ENCODE data around the gene BCR.

The BCR gene

DNA sequence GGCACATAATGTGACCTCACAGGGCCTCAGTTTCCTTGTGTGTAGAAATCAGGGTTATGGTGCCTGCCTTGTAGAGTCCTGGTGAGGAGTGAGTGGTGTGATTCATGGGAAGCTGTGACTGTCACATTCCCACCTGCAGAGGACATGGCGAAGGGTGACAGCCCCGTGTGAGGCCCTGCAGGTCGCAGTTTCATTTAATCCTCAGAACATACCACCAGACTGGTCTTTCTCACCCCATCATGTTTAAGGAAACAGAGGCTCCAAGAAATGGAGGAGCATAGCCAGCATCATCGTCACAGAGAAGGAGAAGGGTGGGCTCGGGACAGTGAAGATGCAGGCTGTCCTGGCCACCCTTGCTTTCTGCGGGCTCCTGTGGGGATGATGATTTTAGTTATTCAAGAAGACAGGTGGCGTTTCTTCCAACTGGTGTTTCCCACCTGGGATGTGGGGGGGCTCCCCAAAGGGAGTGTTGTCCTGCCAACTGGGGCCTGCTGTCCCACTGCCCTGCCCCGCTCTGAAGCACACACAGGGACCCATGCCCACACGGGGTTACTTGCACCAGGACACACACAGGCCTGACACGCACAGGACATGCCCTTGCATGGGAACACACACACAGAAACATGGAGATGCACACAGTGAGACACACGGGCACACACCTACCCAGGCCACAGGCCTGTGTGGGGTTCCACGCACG, 100.2 kb downstream of the BCR start:
- no peak for DNase-seq

DNA sequence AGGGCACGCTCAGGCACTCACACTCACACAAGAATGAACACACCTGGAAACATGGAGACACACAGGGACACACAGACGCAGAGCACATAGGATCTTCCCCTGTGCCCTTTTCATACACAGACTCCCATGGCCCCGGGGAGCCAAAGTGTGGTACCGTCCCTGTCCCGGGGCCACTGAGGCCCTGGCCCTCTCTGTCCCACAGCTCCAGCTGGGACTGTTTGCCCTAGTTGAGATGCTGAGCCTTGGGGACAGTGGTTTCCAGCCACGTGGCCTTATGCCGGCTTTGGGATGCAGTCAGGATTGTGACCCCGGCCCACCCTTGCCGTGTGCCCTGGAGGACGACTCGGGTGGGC, 100.7 kb downstream of the BCR start:
- no peak for DNase-seq

DNA sequence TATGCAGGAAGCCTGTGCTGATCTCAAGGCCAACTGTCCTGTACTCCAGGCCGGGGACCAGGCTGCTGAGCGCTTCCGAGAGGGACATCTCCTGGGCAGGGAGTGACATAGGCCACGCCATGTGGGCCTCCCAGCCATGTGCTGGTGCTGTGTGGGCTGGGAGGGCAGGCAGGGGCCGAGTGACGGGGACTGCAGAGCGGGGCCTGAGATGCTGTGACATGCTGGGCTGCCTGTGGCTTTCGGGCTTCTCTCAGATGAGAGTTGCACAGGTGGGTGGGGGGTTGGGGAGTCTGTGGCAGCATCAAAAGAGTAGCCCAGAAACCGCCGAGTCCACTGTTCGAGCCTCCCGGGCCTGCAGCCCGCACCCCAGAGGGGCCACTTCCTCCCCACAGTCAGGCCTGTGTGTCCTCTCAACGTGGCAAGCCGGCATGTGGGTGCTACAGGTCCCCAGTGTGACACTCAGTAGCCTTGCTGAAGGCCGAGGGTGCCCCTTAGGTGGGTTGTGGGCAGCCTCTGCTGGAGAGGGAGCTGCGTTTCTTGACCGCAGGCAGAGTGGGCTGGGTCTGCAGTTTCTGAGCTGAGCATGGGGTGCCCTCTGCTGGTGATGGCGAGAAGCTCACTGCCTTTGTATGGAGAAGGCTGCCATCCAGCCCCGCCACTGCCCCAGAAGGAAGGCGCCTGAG, 101.2 kb downstream of the BCR start:
- peak; percentile 87 for DNase-seq

DNA sequence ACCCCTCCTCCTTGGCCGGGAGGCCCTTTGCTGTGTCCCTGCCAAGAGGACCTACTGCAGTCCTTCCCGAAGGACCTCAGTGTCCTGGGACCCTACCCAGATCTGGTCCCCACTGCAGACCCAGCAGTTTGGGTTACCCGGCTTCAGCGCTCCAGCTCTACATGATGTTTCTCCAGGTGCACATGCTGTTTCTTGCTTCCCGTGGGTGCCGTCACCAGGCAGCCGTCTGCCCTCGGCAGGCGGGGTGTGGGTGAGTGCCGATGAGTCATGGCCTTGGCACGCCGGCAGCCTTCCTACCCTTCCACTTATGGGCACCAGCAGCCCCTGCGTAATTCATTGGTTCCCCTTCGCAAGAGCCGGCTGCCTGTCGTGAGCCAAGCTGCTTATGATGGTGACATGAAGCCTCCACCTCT, 101.8 kb downstream of the BCR start:
- no peak for DNase-seq

DNA sequence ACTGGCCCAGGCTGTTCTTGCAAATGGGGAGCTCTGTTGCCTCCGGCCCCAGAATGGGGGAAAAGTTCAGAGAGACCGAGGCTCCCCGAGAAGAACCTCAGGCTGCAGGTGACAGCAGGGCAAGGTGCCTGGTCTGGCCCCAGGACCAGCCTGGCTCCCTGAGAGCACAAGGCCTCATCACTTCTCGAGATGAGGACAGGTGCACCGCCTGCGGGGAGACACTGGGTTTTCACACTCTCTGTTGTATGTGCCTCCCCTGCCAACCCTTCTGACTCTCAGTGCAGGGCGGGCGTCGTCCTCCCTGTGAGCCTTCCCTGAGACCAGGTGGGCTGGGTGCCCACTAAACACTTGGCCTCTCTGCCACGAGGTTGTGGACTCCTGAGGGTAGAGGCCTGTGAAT, 102.2 kb downstream of the BCR start:
- DNase-seq, result no peak

DNA sequence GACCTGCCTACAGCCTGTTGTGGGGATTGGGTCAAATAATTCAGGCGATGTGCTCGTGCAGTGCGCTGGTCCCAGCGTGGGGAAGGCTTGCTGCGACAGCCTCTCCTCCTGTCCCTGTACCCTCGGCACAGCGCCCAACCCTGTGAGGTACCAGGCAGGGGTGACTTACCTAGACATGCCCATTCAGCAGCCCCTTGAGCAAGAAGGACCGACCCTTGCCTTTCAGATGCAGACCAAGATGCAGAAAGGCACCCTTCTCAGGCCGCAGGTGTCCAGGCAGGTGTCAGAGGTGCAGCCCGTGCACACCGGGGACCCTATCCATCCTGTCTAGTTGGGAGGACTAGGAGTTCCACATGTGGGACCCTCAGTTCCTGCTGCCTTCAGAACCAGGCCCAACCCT, 102.7 kb downstream of the BCR start:
- DNase-seq, result no peak

DNA sequence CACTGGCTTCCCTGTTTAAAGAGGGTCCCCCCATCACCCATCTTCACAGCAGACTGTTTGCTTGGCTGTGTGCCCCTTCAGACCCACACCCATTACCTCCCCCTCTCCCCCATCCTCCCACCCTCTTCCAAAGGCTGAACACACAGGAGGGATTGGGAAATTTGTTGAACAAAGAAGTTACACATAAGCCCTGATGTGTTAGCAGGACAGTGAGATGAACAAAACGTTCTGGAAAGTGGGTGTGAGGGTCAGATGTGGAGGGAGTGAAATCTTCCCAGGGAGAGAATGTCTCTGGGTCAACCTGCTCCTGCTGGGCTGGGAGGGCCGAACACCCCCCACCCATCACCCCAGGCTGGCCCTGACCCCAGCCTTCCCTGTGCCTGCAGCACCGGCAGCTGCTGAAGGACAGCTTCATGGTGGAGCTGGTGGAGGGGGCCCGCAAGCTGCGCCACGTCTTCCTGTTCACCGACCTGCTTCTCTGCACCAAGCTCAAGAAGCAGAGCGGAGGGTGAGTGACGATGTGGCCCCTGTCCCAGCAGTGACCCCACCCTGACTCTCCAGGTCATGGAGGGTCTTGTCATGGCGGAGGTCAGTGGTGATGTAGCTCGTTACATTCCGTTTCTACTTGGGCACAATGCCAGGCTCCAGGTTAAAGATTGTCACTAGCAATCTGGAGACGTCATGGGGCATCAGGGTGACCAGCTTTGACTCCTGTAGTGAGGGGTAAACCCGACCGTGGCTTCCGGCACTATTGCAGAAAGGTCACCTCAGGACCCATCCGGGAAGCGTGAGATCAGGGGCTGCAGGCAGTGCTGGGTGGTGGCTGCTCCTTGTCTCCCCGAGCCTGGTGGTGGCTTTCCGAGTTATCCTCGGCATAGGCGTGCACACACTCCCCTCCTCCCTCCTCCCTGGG, 103.5 kb downstream of the BCR start:
- no peak for DNase-seq

DNA sequence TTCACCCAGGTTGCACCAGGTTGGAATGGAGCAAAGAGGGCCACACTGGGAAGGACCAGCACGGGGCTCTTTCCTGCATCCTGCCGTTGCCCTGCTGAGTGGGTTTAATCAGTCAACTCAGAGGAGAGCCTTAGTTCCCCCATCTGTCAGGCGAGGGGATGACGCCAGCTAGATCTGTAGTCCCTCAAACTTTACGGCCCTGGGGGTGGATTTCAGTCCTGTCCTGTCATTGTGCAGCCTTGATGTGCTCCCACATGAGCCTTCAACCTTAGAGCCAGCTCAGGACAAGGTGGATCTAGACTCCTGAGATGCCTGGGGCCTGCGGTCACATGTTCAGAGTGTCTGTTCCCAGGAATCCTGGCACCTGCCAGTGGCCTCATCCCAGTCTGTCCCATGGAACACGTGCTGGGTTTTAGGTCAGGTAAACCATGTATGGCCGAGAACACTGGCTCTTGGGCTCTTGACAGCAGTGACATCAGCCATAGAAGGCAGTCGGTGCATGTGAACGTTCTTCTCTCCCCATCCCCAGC, 104.3 kb downstream of the BCR start:
- no peak for DNase-seq

DNA sequence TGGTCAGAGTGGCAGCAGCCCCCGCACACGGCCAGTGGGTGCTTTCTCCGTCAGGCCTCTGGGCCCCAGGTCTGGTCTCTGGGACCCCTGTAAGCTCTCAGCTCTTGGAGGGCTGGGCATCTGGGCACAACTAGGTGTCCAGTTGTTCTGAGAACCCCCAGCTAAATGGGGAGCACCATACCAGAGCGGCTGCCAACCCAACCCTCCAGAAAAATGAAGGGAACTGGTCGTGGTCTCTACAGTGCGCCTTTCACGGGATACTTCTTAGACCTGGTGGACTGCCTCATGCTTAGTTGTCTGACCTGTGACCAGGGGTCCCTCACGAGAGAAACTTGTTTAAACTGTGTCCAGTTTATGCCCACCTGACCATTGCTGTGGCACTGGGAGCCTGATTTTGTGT, 104.9 kb downstream of the BCR start:
- no peak for DNase-seq

DNA sequence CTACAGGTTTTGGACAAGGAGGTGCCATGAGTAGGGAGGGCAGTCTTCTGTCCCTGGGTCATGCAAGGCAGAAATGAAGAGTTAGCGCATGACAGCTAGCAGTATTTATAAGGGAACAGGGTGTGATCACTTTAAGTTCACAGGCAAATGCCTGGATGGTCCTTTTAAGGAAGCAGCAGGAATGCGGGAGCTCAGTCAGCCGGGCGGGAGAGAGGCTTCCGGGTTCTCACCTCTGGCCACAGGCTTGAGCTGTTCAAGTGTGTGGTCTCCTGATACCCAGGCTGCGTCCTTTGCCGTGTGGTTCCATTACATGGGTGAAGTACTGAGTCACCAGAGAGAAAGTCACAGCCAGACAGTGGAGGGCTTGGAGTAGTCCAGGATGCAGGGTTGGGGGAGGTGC, 105.4 kb downstream of the BCR start:
- DNase-seq, result no peak

DNA sequence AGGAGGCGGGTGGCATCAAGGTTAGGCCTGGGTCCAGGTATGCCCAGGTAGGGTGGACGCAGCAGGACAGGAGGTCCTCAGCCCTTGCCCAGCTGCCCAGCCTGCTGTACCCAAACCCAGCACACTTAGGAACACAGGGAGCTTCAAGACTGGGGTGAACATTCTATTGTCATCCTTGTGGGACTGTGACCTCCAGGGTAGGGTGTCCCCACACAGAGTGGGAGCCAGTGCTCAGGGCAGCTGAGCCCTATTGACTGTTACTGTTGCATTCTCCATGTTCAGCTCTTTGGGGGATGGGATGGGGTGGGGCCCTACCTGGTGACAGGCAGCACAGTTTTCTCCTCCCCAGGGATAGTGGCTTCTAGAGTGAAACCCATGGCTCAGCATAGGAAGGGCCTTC, 106.0 kb downstream of the BCR start:
- DNase-seq, result no peak

DNA sequence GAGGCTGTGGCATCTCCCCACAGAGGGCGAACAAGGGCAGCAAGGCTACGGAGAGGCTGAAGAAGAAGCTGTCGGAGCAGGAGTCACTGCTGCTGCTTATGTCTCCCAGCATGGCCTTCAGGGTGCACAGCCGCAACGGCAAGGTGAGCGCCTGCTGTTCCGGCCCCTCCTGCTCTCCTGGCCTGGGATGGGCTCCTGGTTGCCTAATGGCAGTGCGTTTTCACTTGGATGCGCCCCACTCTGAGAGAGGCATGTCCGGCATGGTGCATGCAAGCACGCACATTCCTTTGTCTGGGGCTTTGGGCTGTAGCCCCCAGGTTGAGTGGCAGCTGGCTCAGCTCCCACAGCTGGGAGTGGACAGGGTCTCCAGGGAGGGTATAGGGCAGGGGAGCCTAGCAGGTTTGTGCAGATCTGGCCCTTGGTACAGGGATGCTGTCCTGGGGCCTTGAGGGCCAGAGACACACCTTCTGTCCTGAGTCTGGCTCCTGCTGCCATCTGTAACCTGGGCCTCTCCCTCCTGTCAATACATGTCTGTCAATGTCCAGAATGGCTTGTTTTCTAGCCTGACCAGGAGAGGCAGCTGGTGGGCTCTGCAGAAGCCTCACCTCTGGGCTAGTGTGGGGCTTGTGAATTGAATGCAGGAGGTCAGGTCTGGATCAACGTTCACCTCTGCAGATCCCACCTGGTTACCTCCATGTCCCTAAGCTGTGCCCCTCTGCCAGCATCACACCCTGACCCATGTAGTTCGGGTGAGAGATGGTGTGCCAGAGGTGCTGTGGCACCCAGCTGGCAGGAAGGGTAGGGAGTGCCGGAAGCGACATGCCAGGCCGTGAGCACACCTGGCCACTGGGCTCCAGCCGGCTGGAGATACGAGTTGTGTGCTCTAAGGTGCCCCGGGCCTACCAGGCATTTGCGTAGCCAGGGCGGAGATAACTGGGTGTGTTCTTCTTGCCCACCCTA, 107.1 kb downstream of the BCR start:
- no peak for DNase-seq

DNA sequence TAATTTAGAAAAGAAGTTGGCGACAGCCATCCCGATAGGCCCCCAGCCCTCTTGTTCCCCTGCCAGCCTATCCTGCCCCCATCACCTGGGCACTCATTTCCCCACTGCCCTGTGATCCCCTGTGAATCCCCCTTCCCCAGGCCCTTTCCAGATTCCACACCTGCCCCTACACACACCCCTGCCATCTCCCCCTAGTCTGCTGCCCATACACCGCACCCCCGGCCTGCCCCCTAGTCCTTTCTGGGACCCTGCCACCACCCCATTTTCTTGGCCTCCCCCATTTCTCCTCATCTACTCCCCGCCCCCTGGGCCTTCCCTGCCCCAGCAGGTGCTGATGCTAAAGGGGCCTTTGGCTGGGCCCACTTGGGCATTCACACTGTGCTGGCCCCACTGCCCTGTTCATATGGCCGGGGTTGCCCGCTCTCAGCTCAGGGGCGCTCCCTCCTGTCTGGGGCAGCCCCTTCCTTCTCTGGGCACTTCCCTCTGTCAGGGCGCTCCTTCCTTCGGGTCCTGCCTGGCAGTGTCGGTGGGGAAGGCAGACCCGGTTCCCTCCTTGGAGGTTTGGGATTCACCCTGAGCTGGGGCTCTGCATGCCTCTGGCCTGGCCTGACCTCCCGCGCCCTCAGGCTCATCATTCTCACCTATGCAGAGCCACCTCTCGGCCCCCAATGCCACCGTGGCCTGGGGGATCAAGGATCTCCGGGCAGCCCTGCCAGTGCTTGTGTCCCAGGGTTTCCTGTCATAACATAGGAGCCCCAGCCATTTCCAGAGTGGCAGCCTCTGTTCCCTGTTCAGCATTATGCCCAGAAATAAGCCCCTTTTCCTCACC, 108.2 kb downstream of the BCR start:
- DNase-seq, result no peak

DNA sequence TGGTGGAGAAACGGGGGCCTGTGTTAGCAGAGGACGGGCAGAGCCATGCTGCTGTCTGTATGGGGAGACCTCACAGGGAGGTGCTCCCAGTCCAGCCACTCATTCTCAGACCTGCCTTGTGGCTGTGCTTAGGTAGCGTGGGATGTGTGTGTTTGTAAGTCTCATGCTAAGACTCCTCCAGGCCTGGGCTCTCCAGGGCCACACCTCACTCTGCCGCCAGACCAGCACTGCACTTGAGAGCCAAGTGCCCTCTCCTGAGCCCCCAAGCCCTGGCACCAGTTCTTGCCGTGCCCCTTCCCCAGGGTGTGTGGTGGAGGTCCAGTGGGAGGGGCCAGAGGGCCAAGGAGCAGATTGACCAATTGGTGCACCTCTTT, 108.8 kb downstream of the BCR start:
- DNase-seq, result no peak

DNA sequence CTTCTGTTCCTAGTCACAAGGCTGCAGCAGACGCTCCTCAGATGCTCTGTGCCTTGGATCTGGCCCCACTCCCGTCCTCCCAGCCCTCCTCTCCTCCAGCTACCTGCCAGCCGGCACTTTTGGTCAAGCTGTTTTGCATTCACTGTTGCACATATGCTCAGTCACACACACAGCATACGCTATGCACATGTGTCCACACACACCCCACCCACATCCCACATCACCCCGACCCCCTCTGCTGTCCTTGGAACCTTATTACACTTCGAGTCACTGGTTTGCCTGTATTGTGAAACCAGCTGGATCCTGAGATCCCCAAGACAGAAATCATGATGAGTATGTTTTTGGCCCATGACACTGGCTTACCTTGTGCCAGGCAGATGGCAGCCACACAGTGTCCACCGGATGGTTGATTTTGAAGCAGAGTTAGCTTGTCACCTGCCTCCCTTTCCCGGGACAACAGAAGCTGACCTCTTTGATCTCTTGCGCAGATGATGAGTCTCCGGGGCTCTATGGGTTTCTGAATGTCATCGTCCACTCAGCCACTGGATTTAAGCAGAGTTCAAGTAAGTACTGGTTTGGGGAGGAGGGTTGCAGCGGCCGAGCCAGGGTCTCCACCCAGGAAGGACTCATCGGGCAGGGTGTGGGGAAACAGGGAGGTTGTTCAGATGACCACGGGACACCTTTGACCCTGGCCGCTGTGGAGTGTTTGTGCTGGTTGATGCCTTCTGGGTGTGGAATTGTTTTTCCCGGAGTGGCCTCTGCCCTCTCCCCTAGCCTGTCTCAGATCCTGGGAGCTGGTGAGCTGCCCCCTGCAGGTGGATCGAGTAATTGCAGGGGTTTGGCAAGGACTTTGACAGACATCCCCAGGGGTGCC, 109.8 kb downstream of the BCR start:
- peak; percentile 70 for DNase-seq

DNA sequence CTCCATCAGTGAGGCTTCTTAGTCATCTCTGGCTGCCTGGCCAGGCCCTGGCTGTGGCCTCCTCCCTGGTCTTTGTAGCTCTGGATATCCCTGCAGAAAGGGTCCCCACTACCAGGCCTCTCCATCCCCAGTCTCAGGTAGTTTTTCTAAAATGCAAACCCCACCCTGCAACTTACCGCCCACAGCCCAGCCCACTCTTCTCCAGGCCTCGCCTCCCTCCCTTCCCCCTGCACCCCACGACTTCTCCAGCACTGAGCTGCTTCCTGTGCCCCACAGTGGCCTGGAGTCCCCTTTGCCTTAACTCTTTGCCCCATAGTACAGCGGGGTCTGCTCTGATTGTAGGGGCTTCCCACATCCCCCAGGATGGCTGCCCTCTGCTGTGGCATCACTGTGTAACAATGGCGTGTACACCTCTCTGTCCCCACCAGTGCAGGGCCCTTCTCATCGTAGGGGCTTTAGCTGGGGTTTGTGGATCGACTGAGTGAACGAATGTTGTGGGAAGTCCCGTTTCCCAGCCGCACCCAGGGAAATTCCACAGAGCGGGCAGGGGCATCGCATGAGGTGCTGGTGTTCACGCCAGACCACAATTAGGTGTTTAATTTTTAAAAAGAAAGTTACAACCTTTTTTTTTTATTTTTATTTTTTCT, 111.6 kb downstream of the BCR start:
- no peak for DNase-seq

DNA sequence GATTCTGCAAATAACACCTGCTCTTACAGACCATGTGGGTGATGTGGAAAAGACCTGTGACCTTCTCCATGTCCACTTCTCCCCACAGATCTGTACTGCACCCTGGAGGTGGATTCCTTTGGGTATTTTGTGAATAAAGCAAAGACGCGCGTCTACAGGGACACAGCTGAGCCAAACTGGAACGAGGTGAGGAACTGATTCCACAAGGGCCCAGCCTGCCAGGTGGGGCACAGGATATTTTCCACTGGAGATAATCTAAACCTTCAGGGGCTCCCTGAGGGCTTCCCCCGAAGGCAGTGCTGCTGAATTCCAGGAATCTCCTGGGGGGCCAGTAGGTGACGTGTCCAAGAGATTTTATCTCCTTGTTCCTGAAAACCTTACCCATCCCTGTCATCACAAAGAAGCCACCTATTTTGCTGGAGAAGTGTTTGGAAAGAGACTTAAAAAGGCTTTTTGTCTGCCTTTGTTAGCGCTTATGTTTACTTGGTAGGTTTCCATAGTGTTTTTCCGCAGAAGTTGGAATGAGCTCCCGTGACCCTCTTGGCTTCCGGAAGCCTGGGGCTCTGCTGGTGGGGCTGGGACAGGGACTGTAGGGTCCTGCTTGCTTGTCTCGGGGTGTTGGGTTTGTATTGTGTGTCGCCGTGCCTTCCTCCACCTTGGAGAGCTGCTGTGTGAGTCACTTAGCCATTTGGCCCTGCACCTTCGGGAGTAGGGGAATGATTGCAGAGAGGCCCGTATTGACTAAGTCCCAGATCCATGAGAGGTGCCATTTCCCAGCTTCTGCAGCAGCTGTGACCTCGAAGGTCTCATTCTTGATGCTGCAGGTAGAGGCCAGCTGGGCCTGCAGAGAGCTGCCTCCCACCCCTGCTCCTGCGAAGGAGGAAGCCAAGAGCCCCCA, 112.4 kb downstream of the BCR start:
- DNase-seq, result no peak

DNA sequence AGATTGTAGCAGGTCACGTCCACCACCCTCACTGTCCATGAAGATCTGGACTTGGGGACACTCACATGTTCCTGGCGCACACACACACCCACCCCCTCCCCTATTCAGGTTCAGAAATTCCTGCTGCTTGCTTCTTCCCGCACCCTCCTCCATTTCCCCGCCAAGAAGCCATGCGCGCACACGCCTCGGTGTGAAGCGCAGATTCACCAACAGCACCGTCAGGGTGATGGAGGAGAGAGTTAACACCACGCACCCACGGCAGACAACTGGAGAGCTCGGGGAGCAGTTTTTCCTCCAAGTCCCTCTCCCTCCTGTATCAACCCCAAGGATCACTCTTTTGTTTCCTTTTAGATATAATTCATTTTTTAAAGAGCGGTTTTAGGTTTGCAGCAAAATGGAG, 113.4 kb downstream of the BCR start:
- no peak for DNase-seq

DNA sequence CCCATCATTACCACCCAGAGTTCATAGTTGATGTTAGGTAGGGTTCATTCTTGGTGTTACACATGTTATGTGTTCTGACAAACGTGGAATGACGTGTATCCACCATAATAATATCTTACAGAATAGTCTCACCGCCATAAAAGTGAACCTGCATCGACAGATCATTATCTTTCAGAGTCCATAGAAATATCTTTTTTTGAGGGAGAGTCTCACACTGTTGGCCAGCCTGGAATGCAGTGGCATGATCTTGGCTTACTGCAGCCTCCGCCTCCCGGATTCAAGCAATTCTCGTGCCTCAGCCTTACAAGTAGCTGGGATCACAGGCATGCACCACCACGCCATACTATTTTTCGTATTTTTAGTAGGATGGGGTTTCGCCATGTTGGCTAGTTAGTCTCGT, 113.9 kb downstream of the BCR start:
- DNase-seq, result no peak

Measured in stimulated activated CD4-positive, alpha-beta T cell treated with anti-CD3 and anti-CD28 coated beads, Interleukin-15, amount 100 ng/mL, for 24 hours (primary cell).